ENCODE data around the gene HTR6.

- TF ChIP-seq CTCF (IDR thresholded peaks at IDR 0.05; ENCODE audit: poor library complexity, severe bottlenecking) (no peak), RAD21 (conservative IDR thresholded peaks at IDR 0.05) (no peak), EP300 (conservative IDR thresholded peaks at IDR 0.05; ENCODE audit: poor library complexity, severe bottlenecking) (no peak), POLR2AphosphoS5 (IDR thresholded peaks at IDR 0.05) (no peak), SMC3 (conservative IDR thresholded peaks at IDR 0.05; ENCODE audit: poor library complexity) (no peak), REST (IDR thresholded peaks at IDR 0.05; ENCODE audit: borderline replicate concordance) (no peak), EZH2 (IDR thresholded peaks at IDR 0.05; ENCODE audit: borderline replicate concordance, insufficient read depth, low read length, poor library complexity, severe bottlenecking) (no peak), TAF1 (IDR thresholded peaks at IDR 0.05; ENCODE audit: low read depth) (no peak)
Observed at GRCh38 chr1:19622204-19622603, 42.5 kb upstream of the HTR6 start.

All from neural cell (in vitro differentiated cells).